Right atrium auricular region (tissue), 2 donors: ENCODE results near the gene TRIM41. TPM values are rescaled to one million over a fixed set of nuclear protein-coding genes. Genes with fewer than 3 reads are reported as not detected.
"Not testable (repeated sequence)": the region's sequence is repeated elsewhere in the genome, so short reads cannot be mapped to it uniquely, and the experiment has no call there.

Source experiments
- DNase-seq: peaks from one replicate; pipeline ENCODE4 v3.0.0-alpha.2; 2019; ENCODE audit warnings: low spot score
- H3K27ac ChIP-seq, 2 donors: fragments of 200-600 bp; sonication (generic); 1 replicate in 1 of 2; 2 replicates in 1 of 2; pipeline ENCODE4 v1.5.1; 2016 to 2019
- H3K27me3 ChIP-seq, 2 donors: fragments of 200-600 bp; sonication (generic); one replicate each; pipeline versions ENCODE4 v1.5.1 to v1.6.0; 2017 to 2019
- H3K36me3 ChIP-seq: fragments of 200-600 bp; sonication (generic); one replicate; pipeline ENCODE4 v1.5.1; 2016
- H3K4me1 ChIP-seq, 2 donors: fragments of 200-600 bp; sonication (generic); one replicate each; pipeline versions ENCODE4 v1.5.1 to v1.6.0; 2017 to 2019
- H3K4me3 ChIP-seq, 2 donors: fragments of 200-600 bp; sonication (generic); 1 replicate in 1 of 2; 2 replicates in 1 of 2; pipeline ENCODE4 v1.5.1; 2017 to 2019; ENCODE audit warnings: mild to moderate bottlenecking in 1 of 2, moderate library complexity in 1 of 2
- H3K9me3 ChIP-seq, 2 donors: fragments of 200-600 bp; sonication (generic); one replicate each; pipeline ENCODE4 v1.5.1; 2019
- total RNA-seq, 2 donors: library from RNA; depleted of rRNA; stranded (reverse); fragments of >200 nt; gene quantifications; one replicate each; pipeline ENCODE4 v1.1.0, GENCODE V29; 2016
- TF ChIP-seq, protein P1 (sequence below), 2 donors: fragments of 200-600 bp; sonication (generic); IDR thresholded peaks; one replicate each; pipeline ENCODE4 v1.5.1; 2019; ENCODE audit warnings: antibody characterized with exemption in 2 of 2

The TRIM41 gene
- total RNA-seq, 2 donors from 2014 or later = 10.0 to 11.2 TPM

DNA sequence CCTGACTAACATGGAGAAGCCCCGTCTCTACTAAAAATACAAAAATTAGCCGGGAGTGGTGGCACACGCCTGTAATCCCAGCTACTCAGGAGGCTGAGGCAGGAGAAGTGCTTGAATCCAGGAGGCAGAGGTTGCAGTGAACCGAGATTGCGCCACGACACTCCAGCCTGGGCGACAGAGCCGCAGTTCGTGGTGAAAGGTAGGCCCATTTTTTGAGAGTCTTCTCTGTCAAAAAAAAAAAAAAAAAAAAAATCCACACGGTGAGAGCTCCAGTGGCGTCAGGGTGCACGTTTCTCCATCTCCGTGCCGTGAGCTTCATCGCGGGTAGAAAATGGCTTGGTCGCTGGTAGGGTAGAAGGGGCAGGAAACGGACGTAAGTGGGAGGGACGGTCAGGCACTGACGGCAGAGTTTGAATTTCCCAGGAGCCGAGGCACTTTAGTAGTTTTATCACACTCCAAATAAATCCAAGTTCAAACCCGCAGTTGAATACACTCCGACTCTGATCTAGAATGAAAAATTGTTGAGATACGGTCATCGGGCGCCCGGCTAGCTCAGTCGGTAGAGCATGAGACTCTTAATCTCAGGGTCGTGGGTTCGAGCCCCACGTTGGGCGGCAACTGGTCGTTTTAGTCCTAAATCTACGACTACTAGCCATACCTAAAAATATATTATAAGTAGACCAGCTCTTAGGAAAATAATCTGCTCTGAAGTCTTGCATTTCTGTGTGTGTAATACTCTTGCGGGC is 15.7 kb upstream of the TRIM41 start:
- Histone ChIP-seq H3K36me3 (no peaks in the 10 kb centered on the region), H3K4me3 (peak overlapping the region; percentile 73 to 76), H3K4me1 (peaks cover 0 to 41% of the 10 kb centered on the region in 2 donors), H3K9me3 (no peaks in the 10 kb centered on the region), H3K27me3 (no peaks in the 10 kb centered on the region), H3K27ac (peak overlapping the region; percentile 87 to 88)
- DNase-seq = peak; percentile 89
- TF ChIP-seq, protein P1, sequence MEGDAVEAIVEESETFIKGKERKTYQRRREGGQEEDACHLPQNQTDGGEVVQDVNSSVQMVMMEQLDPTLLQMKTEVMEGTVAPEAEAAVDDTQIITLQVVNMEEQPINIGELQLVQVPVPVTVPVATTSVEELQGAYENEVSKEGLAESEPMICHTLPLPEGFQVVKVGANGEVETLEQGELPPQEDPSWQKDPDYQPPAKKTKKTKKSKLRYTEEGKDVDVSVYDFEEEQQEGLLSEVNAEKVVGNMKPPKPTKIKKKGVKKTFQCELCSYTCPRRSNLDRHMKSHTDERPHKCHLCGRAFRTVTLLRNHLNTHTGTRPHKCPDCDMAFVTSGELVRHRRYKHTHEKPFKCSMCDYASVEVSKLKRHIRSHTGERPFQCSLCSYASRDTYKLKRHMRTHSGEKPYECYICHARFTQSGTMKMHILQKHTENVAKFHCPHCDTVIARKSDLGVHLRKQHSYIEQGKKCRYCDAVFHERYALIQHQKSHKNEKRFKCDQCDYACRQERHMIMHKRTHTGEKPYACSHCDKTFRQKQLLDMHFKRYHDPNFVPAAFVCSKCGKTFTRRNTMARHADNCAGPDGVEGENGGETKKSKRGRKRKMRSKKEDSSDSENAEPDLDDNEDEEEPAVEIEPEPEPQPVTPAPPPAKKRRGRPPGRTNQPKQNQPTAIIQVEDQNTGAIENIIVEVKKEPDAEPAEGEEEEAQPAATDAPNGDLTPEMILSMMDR (IDR thresholded peaks at IDR 0.05) = no peak

DNA sequence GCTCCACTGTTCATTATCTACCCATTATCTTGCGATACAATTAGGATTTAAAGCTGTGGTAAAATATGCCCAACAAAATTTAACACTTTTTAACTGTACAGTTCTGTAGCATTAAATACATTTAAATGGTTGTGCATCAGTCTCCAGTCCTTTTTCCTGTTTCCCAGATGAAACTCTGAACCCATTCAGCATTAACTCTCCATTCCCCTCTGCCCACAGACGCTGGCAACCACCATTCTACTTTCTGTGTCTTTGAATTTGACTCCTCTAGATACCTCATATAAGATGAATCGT is 15.2 kb upstream of the TRIM41 start:
- TF ChIP-seq, protein P1 (IDR thresholded peaks at IDR 0.05) = no peak
- peaks cover 0 to 41% of the 10 kb centered on the region in 2 donors for H3K4me1 ChIP-seq
- peak overlapping the region; percentile 87 to 88 for H3K27ac ChIP-seq
- H3K27me3 ChIP-seq = no peaks in the 10 kb centered on the region
- H3K9me3 ChIP-seq = no peaks in the 10 kb centered on the region
- H3K36me3 ChIP-seq = no peaks in the 10 kb centered on the region
- no peak for DNase-seq
- H3K4me3 ChIP-seq = peak overlapping the region in 1 of 2 donors; percentile 76

DNA sequence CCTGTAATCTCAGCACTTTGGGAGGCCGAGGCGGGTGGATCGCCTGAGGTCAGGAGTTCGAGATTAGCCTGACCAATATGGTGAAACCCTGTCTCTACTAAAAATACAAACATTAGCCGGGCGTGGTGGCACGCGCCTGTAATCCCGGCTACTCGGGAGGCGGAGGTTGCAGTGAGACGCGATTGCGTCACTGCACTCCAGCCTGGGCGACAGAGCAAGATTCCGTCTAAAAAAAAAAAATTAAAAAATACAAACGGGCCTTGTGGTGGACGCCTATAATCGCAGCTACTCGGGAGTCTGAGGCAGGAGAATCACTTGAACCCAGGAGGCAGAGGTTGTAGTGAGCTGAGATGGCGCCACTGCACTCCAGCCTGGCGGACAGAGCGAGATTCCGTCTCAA is 14.1 kb upstream of the TRIM41 start:
- H3K36me3 ChIP-seq, DNase-seq, H3K27me3 ChIP-seq, H3K9me3 ChIP-seq, H3K27ac ChIP-seq, H3K4me3 ChIP-seq: not testable (repeated sequence)
- peaks cover 0 to 33% of the 10 kb centered on the region in 2 donors for H3K4me1 ChIP-seq

DNA sequence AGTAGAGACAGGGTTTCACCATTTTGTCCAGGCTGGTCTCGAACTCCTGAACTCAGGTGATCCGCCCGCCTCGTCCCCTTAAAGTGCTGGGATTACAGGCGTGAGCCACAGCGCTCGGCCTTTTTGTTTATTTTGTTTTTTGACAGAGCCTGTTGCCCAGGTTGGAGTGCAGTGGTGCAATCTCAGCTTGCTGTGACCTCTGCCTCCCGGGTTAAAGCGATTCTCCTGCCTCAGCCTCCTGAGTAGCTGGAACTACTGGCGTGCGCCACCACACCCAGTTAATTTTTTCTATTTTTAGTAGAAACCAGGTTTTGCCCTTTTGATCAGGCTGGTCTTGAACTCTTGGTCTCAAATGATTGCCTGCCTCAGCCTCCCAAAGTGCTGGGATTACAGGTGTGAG is 12.9 kb upstream of the TRIM41 start:
- not testable (repeated sequence) for DNase-seq, H3K9me3 ChIP-seq, H3K4me3 ChIP-seq, H3K27ac ChIP-seq, H3K36me3 ChIP-seq, H3K27me3 ChIP-seq
- H3K4me1 ChIP-seq = peaks cover 0 to 28% of the 10 kb centered on the region in 2 donors

DNA sequence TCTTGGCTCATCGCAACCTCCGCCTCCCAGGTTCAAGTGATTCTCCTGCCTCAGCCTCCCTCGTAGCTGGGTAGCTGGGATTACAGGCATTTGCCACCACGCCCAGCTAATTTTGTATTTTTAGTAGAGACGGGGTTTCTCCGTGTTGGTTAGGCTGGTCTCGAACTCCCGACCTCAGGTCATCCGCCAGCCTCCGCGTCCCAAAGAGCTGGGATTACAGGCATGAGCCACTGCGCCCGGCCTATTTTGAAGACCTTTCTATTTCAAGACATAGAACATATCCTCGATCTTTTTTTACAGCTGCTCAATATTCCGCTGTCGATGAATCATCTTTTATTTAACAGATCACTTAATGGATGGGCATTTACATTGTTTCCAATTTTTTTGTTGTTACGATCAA is 12.4 kb upstream of the TRIM41 start:
- H3K27ac ChIP-seq, H3K4me3 ChIP-seq, H3K36me3 ChIP-seq, H3K9me3 ChIP-seq, H3K27me3 ChIP-seq, DNase-seq: not testable (repeated sequence)
- peaks cover 0 to 22% of the 10 kb centered on the region in 2 donors for H3K4me1 ChIP-seq

DNA sequence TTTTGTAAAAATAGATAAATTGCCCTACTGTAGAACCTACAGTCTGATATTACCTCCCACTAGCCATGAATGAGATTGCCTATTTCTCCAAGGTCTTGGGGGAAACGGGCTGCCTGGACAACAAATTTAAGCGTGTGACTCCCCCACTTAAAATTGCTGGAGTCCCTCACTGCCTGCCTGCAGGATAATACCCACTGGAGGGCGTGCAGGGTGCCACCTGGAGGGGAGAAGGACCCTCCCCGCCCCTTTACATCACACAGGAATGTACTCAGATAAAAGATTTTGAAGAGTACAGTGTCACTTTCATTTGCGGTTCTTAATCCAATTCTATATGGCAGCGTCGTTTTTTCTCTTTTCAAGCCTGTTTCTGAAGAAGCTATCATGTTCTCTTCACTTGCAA is 11.9 kb upstream of the TRIM41 start:
- no peak for DNase-seq
- TF ChIP-seq, protein P1 (IDR thresholded peaks at IDR 0.05) = peak in 1 of 2 donors; percentile 14
- Histone ChIP-seq H3K27ac (peak overlapping the region; percentile 18 to 64), H3K9me3 (no peaks in the 10 kb centered on the region), H3K27me3 (no peaks in the 10 kb centered on the region), H3K4me1 (peaks cover 0 to 22% of the 10 kb centered on the region in 2 donors), H3K4me3 (no peak overlapping the region), H3K36me3 (no peaks in the 10 kb centered on the region)

DNA sequence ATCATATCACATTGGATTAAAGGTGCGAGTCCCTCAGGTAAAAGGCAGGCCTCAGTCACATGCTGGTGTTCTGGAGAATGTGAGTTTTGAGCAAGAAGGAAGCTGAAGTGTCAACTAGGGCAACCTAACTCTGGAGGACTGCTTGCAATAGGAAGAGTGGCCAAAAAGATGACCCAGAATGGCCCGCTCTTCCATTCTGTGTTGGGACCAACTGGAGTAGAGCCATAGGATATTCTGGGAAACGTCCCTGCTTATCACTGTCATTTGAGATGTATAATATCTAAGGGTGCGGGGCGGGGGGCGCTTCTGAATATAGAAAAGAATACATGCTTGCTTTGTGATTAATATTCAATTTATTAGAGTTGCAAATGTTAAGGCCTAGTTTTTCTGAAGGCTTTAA is 11.0 kb upstream of the TRIM41 start:
- H3K4me1 ChIP-seq = peaks cover 0 to 26% of the 10 kb centered on the region in 2 donors
- no peak for DNase-seq
- H3K27me3 ChIP-seq = no peaks in the 10 kb centered on the region
- TF ChIP-seq, protein P1 (IDR thresholded peaks at IDR 0.05) = no peak
- no peaks in the 10 kb centered on the region for H3K36me3 ChIP-seq
- H3K4me3 ChIP-seq = no peak overlapping the region
- no peaks in the 10 kb centered on the region for H3K9me3 ChIP-seq
- peak overlapping the region; percentile 18 to 64 for H3K27ac ChIP-seq
